Measurements from ENCODE around the gene SYNDIG1.

GRCh38 chr20:24446811-24447210, 22.6 kb upstream of the SYNDIG1 start:
- TF ChIP-seq, protein P1, sequence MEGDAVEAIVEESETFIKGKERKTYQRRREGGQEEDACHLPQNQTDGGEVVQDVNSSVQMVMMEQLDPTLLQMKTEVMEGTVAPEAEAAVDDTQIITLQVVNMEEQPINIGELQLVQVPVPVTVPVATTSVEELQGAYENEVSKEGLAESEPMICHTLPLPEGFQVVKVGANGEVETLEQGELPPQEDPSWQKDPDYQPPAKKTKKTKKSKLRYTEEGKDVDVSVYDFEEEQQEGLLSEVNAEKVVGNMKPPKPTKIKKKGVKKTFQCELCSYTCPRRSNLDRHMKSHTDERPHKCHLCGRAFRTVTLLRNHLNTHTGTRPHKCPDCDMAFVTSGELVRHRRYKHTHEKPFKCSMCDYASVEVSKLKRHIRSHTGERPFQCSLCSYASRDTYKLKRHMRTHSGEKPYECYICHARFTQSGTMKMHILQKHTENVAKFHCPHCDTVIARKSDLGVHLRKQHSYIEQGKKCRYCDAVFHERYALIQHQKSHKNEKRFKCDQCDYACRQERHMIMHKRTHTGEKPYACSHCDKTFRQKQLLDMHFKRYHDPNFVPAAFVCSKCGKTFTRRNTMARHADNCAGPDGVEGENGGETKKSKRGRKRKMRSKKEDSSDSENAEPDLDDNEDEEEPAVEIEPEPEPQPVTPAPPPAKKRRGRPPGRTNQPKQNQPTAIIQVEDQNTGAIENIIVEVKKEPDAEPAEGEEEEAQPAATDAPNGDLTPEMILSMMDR (IDR thresholded peaks at IDR 0.05; ENCODE audit: insufficient read depth, low read length), result no peak
- TF ChIP-seq, protein P2, sequence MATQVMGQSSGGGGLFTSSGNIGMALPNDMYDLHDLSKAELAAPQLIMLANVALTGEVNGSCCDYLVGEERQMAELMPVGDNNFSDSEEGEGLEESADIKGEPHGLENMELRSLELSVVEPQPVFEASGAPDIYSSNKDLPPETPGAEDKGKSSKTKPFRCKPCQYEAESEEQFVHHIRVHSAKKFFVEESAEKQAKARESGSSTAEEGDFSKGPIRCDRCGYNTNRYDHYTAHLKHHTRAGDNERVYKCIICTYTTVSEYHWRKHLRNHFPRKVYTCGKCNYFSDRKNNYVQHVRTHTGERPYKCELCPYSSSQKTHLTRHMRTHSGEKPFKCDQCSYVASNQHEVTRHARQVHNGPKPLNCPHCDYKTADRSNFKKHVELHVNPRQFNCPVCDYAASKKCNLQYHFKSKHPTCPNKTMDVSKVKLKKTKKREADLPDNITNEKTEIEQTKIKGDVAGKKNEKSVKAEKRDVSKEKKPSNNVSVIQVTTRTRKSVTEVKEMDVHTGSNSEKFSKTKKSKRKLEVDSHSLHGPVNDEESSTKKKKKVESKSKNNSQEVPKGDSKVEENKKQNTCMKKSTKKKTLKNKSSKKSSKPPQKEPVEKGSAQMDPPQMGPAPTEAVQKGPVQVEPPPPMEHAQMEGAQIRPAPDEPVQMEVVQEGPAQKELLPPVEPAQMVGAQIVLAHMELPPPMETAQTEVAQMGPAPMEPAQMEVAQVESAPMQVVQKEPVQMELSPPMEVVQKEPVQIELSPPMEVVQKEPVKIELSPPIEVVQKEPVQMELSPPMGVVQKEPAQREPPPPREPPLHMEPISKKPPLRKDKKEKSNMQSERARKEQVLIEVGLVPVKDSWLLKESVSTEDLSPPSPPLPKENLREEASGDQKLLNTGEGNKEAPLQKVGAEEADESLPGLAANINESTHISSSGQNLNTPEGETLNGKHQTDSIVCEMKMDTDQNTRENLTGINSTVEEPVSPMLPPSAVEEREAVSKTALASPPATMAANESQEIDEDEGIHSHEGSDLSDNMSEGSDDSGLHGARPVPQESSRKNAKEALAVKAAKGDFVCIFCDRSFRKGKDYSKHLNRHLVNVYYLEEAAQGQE (IDR thresholded peaks at IDR 0.05; ENCODE audit: insufficient replicate concordance, low read depth), result no peak
